Ovary (tissue), 3 donors: ENCODE results near the gene HK1.

Experiments
- CTCF ChIP-seq, 3 donors: fragments of 450-650 bp in 2 of 3; fragments of 200-600 bp in 1 of 3; IDR thresholded peaks; one replicate each; pipeline versions ENCODE4 v1.5.1 to v1.8.0; 2016 to 2022; ENCODE audit warnings: antibody characterized with exemption in 3 of 3, mild to moderate bottlenecking in 1 of 3
- EP300 ChIP-seq: sonication (generic); formaldehyde crosslinking; IDR thresholded peaks from one replicate; pipeline ENCODE4 v1.6.1; 2017; ENCODE audit warnings: antibody characterized with exemption
- POLR2A ChIP-seq: fragments of 450-650 bp; IDR thresholded peaks from one replicate; pipeline ENCODE4 v1.6.1; 2017; ENCODE audit warnings: antibody characterized with exemption, mild to moderate bottlenecking, moderate library complexity
- donor health status: DM: no; HTN: no; CAD: no.

DNA sequence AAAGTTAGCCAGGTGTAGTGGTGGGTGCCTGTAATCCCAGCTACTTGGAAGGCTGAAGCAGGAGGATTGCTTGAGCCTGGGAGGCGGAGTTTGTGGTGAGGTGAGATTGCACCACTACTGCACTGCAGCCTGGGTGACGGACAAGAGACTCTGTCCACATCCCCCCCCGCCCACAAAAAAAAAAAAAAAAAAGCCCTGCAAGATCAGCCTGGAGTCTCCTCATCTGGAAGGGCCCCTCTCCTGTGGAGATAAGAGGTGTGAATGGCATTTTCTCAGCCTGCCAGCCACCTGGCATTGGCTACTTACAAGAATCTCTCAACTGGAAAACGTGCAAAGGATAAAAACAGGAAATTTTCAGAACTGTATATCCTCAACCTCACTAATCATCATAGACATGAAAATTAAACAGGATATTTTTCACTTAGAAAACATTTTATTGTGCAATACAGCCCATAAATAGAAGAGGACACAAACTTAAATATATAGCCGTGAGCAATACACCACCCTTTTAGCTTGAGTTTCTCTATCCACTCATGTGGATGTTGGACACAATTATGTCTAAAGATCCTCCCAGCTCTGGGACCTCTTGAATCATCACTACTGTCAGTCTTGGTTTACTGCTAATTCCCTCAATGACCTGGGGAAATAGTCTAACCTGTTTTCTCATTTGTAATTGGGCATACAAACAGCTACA lies 161.7 kb downstream of the HK1 start:
- no peak for TF ChIP-seq CTCF (IDR thresholded peaks at IDR 0.05)
- TF ChIP-seq EP300: no peak
- no peak for TF ChIP-seq POLR2A
